T-helper 1 cell treated with Interleukin-12 subunit alpha and Interleukin-12 subunit beta and Interleukin-4 antibody, amounts not matched to agents 30 ng/mL and 1 ng/mL, for 36 hours (primary cell): ENCODE measurements around the gene TMEM184C. TPM values are rescaled to one million over a fixed set of nuclear protein-coding genes. Genes with fewer than 3 reads are reported as not detected.

Experiments
- intact Hi-C: fragments of 100-400 bp; cut with micrococcal nuclease; formaldehyde crosslinking; loops from one replicate; pipeline ENCODE4 v1.15.1; 2024
- total RNA-seq: library from RNA; stranded (reverse); gene quantifications from 2 replicates; pipeline ENCODE4 v1.2.3, GENCODE V29; 2022

Gene TMEM184C
- total RNA-seq, 1 donor from 2014 or later, result 18.6 TPM

GRCh38 chr4:147714575-147715401, 97.6 kb downstream of the TMEM184C start:
- intact Hi-C loops, result no loop called here

- intact Hi-C loops, result no loop called here
Measured at GRCh38 chr4:147717878-147718277, 100.7 kb downstream of the TMEM184C start.

Other genes with a start within 250 kb of the TMEM184C start
- not detected in 2 replicates for gene EDNRA, start 136.3 kb upstream of the TMEM184C start, total RNA-seq
- 8.3 and 10.1 TPM in 2 replicates for gene PRMT9, start 66.8 kb downstream of the TMEM184C start, total RNA-seq
- gene ARHGAP10, start 114.7 kb downstream of the TMEM184C start, total RNA-seq, result 11.5 and 12.8 TPM in 2 replicates